Heart left ventricle (tissue), 13 donors: ENCODE results near the gene GGTA1.

Source experiments
- POLR2A ChIP-seq, 2 donors: fragments of 450-650 bp; IDR thresholded peaks; one replicate each; pipeline ENCODE4 v1.6.1; 2017; ENCODE audit warnings: antibody characterized with exemption in 2 of 2, mild to moderate bottlenecking in 2 of 2, moderate library complexity in 2 of 2
- TF ChIP-seq, protein P1 (sequence below), 12 donors: fragments of 200-600 bp; sonication (generic) in 4 of 12; IDR thresholded peaks; one replicate each; pipeline versions ENCODE4 v1.5.0 to v1.8.0; 2018 to 2022; ENCODE audit warnings: antibody characterized with exemption in 12 of 12, mild to moderate bottlenecking in 5 of 12
- donor health status: ischemic (EF 13 %, LVEDD 7.1; RV severe dilation, severe dysfunction).
- donor health status: DM: no; HTN: yes; CAD: no.
- donor health status: DM: no; HTN: no; CAD: no.
- donor health status: ischemic (EF 25% LVEDD 6.9; RV normal size, moderate dysfunction).
- donor health status: ischemic (EF 25% LVEDD 5.7; RV mildly dilated, moderate dysfunction).
- donor health status: ischemic (EF 35%, LVEDD 5.7; RV mildly dilated, moderate dysfunction).
- donor health status: nonischemic (EF 11% LVEDD 7.7; RV severe dilation, severe dysfunction).
- donor health status: DM: yes; HTN: yes; CAD: no.
- donor health status: PGD.
- donor health status: ischemic (EF 29% LVEDD 5.4; RV normal size, mild dysfunction).
- donor health status: nonischemic (EF 23%, LVEDD 6.1; RV moderate dilation, normal function).

DNA sequence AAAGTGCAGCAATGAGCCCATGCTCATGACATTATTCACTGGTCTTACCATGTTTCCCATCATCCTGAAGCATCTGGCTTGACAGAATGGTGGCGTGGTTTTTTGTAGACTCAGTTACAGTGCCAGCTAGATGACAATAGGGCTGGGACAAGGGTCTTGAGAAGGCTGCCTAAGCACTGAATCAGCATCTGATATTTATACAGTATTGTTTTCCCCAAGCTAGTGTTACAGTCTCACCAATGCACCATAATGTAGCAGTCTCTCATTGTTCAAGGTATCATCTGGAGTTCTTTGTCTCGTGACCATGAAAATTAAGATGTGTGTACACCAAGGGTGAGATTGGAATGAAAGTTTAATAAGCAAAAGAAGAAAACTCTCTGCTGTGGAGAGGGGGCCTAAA is 19.0 kb upstream of the GGTA1 start:
- TF ChIP-seq, protein P1, sequence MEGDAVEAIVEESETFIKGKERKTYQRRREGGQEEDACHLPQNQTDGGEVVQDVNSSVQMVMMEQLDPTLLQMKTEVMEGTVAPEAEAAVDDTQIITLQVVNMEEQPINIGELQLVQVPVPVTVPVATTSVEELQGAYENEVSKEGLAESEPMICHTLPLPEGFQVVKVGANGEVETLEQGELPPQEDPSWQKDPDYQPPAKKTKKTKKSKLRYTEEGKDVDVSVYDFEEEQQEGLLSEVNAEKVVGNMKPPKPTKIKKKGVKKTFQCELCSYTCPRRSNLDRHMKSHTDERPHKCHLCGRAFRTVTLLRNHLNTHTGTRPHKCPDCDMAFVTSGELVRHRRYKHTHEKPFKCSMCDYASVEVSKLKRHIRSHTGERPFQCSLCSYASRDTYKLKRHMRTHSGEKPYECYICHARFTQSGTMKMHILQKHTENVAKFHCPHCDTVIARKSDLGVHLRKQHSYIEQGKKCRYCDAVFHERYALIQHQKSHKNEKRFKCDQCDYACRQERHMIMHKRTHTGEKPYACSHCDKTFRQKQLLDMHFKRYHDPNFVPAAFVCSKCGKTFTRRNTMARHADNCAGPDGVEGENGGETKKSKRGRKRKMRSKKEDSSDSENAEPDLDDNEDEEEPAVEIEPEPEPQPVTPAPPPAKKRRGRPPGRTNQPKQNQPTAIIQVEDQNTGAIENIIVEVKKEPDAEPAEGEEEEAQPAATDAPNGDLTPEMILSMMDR (IDR thresholded peaks at IDR 0.05), result no peak
- no peak for TF ChIP-seq POLR2A (IDR thresholded peaks at IDR 0.05)
